Progenitor cell of endocrine pancreas (in vitro differentiated cells): ENCODE measurements around the gene NOP56. TPM values are rescaled to one million over a fixed set of nuclear protein-coding genes. Genes with fewer than 3 reads are reported as not detected.

Experiments used
- DNase-seq: peaks from one replicate; pipeline ENCODE4 v3.0.0; 2021; ENCODE audit warnings: low spot score; ENCODE audit not compliant: unreplicated experiment
- H3K27ac Mint-ChIP-seq: 2 replicates; pipeline ENCODE4 v1.8.0; 2021; ENCODE audit warnings: mild to moderate bottlenecking, moderate library complexity, mixed read lengths
- H3K27me3 Mint-ChIP-seq: 2 replicates; pipeline ENCODE4 v1.8.0; 2021; ENCODE audit warnings: mixed read lengths
- H3K36me3 Mint-ChIP-seq: 2 replicates; pipeline ENCODE4 v1.8.0; 2022; ENCODE audit warnings: mixed read lengths; ENCODE audit not compliant: insufficient read depth
- H3K4me1 Mint-ChIP-seq: 2 replicates; pipeline ENCODE4 v1.8.0; 2021; ENCODE audit warnings: low read depth, mixed read lengths
- H3K4me3 Mint-ChIP-seq: 2 replicates; pipeline ENCODE4 v1.8.0; 2021; ENCODE audit warnings: low read depth, mild to moderate bottlenecking, moderate library complexity, mixed read lengths
- H3K9me3 Mint-ChIP-seq: 2 replicates; pipeline ENCODE4 v1.8.0; 2021; ENCODE audit warnings: low read depth, mixed read lengths
- CTCF ChIP-seq: fragments of 200-600 bp; sonication (generic); IDR thresholded peaks from one replicate; pipeline ENCODE4 v1.5.0; 2021; ENCODE audit warnings: antibody characterized with exemption, mild to moderate bottlenecking; ENCODE audit not compliant: unreplicated experiment
- total RNA-seq: library from RNA; stranded (reverse); gene quantifications from 2 replicates; pipeline ENCODE4 v1.2.1, GENCODE V29; 2021

The NOP56 gene
- total RNA-seq, 1 donor from 2014 or later = 271 TPM

GRCh38 chr20:2610326-2610725, 42.1 kb upstream of the NOP56 start:
- Mint-ChIP-seq H3K27me3 (peaks cover 33% of the 10 kb centered on the region), H3K4me3 (no peak overlapping the region), H3K9me3 (peaks cover 7% of the 10 kb centered on the region), H3K36me3 (peaks cover 1% of the 10 kb centered on the region), H3K27ac (no peak overlapping the region), H3K4me1 (no peaks in the 10 kb centered on the region)
- TF ChIP-seq CTCF = no peak
- DNase-seq = no peak

- DNase-seq = no peak
- Mint-ChIP-seq H3K36me3 (peaks cover 1% of the 10 kb centered on the region), H3K9me3 (peaks cover 6% of the 10 kb centered on the region), H3K4me3 (no peak overlapping the region), H3K27me3 (peaks cover 37% of the 10 kb centered on the region), H3K4me1 (no peaks in the 10 kb centered on the region), H3K27ac (no peak overlapping the region)
- no peak for TF ChIP-seq CTCF
Observed at GRCh38 chr20:2610941-2611720, 41.3 kb upstream of the NOP56 start.

GRCh38 chr20:2612073-2612472, 40.4 kb upstream of the NOP56 start:
- H3K4me1 Mint-ChIP-seq = no peaks in the 10 kb centered on the region
- peaks cover 4% of the 10 kb centered on the region for H3K9me3 Mint-ChIP-seq
- peaks cover 44% of the 10 kb centered on the region for H3K27me3 Mint-ChIP-seq
- DNase-seq = no peak
- no peak for TF ChIP-seq CTCF
- H3K4me3 Mint-ChIP-seq = no peak overlapping the region
- H3K36me3 Mint-ChIP-seq = peaks cover 1% of the 10 kb centered on the region
- H3K27ac Mint-ChIP-seq = no peak overlapping the region

- Mint-ChIP-seq H3K9me3 (no peaks in the 10 kb centered on the region), H3K4me1 (no peaks in the 10 kb centered on the region), H3K36me3 (peaks cover 1% of the 10 kb centered on the region), H3K27ac (no peak overlapping the region), H3K4me3 (no peak overlapping the region), H3K27me3 (peaks cover 55% of the 10 kb centered on the region)
- TF ChIP-seq CTCF = no peak
- no peak for DNase-seq
Observed at GRCh38 chr20:2616634-2617033, 35.8 kb upstream of the NOP56 start.

- no peak for TF ChIP-seq CTCF
- peak overlapping the region; percentile 82 for H3K27ac Mint-ChIP-seq
- no peaks in the 10 kb centered on the region for H3K9me3 Mint-ChIP-seq
- DNase-seq = no peak
- peaks cover 1% of the 10 kb centered on the region for H3K36me3 Mint-ChIP-seq
- H3K4me1 Mint-ChIP-seq = no peaks in the 10 kb centered on the region
- peaks cover 53% of the 10 kb centered on the region for H3K27me3 Mint-ChIP-seq
- H3K4me3 Mint-ChIP-seq = no peak overlapping the region
Observed at GRCh38 chr20:2617099-2617714, 35.2 kb upstream of the NOP56 start.
